GM19397 (cell line): ENCODE data around the gene SRPK3.

Source experiments
- ATAC-seq: cut with Tn5 transposase; IDR thresholded peaks from one replicate; pipeline ENCODE4 v1.9.1; 2021; ENCODE audit warnings: mild to moderate bottlenecking, moderate library complexity; ENCODE audit not compliant: unreplicated experiment

Gene SRPK3

GRCh38 chrX:153769158-153769864 lies 11.5 kb upstream of the SRPK3 start:
- ATAC-seq = no peak

DNA sequence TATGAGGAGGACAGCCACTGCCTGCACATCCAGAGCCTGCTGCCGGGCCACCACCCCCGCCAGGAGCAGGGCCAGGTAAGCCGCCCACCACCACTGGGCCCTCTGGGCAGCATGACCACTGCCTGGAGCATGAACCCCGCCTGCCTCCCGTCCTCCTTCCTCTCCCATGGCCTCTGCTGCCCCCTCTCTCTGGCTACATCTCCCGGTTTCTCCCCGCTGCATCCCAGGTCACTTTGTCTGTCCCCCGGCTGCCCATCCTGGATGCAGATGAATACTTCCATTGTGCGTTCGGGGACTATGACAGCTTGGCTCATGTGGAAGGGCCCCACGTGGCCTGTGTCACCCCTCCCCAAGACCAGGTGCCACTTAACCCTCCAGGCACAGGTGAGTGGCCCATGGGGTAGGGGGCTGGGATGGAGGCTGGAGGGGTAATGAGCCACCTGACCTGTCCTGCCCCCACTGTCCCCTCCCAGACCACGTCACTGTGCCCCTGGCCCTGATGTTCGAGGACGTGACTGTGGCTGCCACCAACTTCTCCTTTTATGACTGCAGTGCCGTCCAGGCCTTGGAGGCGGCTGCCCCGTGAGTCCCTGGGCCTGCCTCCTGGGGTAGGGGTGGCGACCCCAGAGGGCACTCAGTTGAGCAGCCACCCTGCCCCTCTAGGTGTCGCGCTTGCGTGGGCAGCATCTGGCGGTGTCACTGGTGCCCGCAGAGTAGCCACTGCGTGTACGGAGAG lies 10.8 kb upstream of the SRPK3 start:
- no peak for ATAC-seq

GRCh38 chrX:153770601-153771414 lies 10.0 kb upstream of the SRPK3 start:
- ATAC-seq = no peak

- no peak for ATAC-seq
Observed at GRCh38 chrX:153771415-153772315, 9.2 kb upstream of the SRPK3 start.

GRCh38 chrX:153772316-153773217 lies 8.3 kb upstream of the SRPK3 start:
- ATAC-seq = no peak

GRCh38 chrX:153773218-153773611 lies 7.6 kb upstream of the SRPK3 start:
- ATAC-seq = no peak

- ATAC-seq = no peak
Observed at GRCh38 chrX:153773741-153774575, 6.9 kb upstream of the SRPK3 start.

- ATAC-seq = no peak
Observed at GRCh38 chrX:153774576-153775292, 6.1 kb upstream of the SRPK3 start.

DNA sequence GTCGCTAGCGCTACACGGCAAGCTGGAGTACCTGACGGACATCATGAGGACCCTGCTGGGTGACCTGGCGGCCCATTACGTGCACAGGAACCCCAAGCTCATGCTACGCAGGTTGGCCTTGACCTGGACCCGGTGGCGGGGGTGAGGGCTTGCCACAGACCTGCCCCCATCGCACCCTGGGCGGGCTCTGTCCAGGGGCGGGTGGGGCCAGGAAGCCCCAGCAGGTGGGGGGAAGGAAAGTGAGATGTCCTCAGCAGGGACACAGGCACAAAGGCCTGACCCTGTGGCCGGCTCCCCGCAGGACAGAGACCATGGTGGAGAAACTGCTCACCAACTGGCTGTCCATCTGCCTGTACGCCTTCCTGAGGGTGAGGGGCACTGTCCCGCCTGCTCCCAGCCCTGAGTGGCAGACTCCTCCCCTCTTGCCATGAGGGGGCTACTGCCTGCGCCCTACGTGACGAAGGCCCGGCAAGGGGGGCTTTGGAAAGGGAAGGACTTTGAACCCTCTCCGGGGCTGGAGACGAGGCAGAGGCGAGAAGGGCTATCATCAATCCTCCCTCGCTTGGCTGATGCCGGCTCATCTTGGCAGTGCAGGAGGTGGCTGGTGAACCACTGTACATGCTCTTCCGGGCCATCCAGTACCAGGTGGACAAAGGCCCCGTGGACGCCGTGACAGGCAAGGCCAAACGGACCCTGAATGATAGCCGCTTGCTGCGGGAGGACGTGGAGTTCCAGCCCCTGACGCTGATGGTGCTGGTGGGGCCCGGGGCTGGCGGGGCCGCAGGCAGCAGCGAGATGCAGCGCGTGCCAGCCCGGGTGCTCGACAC lies 5.3 kb upstream of the SRPK3 start:
- ATAC-seq = no peak

- ATAC-seq = no peak
Observed at GRCh38 chrX:153776120-153776599, 4.7 kb upstream of the SRPK3 start.

DNA sequence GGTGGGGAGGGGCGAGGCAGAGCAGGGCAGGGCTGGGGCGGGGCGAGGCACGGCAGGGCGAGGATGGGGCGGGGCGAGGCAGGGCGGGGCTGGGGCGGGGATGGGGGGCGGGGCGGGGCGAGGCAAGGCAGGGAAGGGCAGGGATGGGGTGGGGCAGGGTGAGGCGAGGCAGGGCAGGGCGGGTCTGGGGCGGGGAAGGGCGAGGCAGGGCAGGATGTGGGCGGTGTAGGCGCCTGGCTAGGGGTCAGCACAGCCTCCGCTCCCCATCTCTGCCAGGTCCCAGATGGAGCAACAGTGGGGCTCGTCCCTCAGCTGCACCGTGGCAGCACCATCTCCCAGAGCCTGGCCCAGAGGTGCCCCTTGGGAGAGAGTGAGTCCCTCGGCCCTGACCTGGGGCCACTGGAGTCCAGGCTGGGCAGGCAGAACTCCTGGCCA lies 4.2 kb upstream of the SRPK3 start:
- ATAC-seq = no peak

- no peak for ATAC-seq
Observed at GRCh38 chrX:153777261-153778090, 3.4 kb upstream of the SRPK3 start.

DNA sequence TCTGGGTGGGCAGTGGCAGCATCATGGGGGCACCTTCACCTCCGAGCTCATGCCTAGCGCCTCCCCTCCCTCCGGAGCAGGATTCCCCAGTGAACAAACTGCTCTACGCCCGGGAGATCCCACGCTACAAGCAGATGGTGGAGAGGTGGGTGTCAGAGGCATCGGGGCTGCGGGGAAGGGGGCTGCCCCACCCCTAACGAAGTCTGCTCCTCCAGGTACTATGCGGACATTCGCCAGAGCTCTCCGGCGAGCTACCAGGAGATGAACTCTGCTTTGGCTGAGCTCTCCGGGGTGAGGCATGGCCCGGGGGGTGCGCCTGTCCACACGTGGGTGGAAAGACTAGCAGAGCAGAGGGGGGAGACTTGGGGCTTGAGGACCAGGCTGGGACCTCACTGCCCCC lies 2.7 kb upstream of the SRPK3 start:
- ATAC-seq = no peak

GRCh38 chrX:153778684-153779101 lies 2.1 kb upstream of the SRPK3 start:
- no peak for ATAC-seq

DNA sequence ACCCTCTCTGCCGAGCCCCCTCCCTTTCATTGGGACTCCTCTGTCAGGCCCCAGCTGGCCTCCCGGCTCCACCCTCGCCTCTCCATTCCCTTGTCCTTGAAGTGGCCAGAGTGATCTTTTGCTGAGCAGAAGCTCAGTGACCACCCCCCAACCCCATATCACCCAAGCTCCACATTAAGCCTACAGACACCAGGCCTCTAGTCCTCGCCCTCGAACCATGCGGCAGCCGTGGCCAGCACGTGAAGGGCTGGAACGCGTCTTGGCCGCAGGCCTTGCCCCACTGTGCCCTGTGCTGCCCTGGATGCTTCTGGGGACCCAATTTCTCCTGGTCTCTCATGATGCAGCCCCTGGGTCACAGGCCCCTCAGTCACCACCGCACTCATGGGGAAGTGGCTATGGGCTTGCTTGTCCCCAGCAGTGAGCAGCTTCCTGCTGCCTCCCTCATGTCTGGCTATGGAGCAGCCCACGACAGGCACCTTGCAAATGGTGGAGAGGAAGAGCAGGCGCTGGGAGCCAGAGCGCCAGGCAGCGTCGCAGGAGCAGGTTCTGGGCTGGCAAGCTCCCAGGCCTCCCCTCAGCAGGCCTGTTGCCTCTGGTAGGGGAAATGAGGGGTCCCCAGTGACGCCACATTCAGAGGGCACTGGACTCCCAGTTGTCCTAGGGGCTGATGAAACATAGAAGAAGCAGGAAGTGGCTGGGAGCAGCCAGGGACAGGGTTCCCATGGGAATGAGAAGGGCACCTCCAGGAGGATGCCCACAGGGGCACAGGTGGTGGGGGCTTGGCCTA lies 757 bp upstream of the SRPK3 start:
- no peak for ATAC-seq
